ENCODE results near the gene TMEM239. TPM values are rescaled to one million over a fixed set of nuclear protein-coding genes. Genes with fewer than 3 reads are reported as not detected.

TMEM239 gene
- total and polyA plus RNA-seq, 2 of the 8 experiments (the other 6 are each of a cell fraction or from before 2014, with no cell fraction given): not detected

GRCh38 chr20:2822073-2822472, 5.9 kb downstream of the TMEM239 start:
- Histone ChIP-seq H3K23me2 (ENCODE audit: low read depth, low read length) (peaks cover 3% of the 10 kb centered on the region; the same call in 1 of the 2 replicates), H3K18ac (ENCODE audit: extremely low read depth, low read length) (no peak overlapping the region), H2BK120ac (replicated peaks; ENCODE audit: low read depth, low read length) (no peak overlapping the region), H3K56ac (replicated peaks; ENCODE audit: insufficient read length, low read depth, low read length) (no peak overlapping the region), H3K23ac (ENCODE audit: insufficient read length) (no peak overlapping the region), H3K27me3 (replicated peaks in 1 of 4; ENCODE audit: control insufficient read depth in 3 of 4, extremely low read depth in 1 of 4, insufficient read depth in 3 of 4, low read length in 3 of 4) (peaks cover 20 to 39% (median 31%) of the 10 kb centered on the region in 4 experiments), H4K20me1 (replicated peaks in 1 of 2; ENCODE audit: control insufficient read depth in 1 of 2, insufficient read depth in 2 of 2, low read length in 2 of 2) (no peaks in the 10 kb centered on the region), H2BK5ac (ENCODE audit: low read depth, low read length) (no peak overlapping the region), H4K91ac (replicated peaks; ENCODE audit: insufficient read length, low read length) (no peak overlapping the region), H3K79me2 (ENCODE audit: control insufficient read depth in 1 of 2, insufficient read depth in 2 of 2, low read length in 2 of 2) (no peaks in the 10 kb centered on the region), H3K27ac (ENCODE audit: low read depth, low read length) (no peak overlapping the region), H3K4me3 (ENCODE audit: extremely low read depth in 1 of 4, insufficient read depth in 2 of 4, low read depth in 3 of 4, low read length in 4 of 4) (no peak overlapping the region), H3K9me3 (ENCODE audit: insufficient read depth in 2 of 2, low read depth in 1 of 2, low read length in 1 of 2) (no peaks in the 10 kb centered on the region; a peak in 1 of 4 replicates), H3K36me3 (ENCODE audit: control insufficient read depth in 2 of 4, insufficient read depth in 4 of 4, low read length in 3 of 4) (0 out of 8 replicates have a peak, but pooled peaks cover 0 to 2% (median 0%) of the 10 kb centered on the region in 4 experiments), H3K79me1 (ENCODE audit: low read depth, low read length) (no peaks in the 10 kb centered on the region), H2BK15ac (ENCODE audit: low read length) (no peak overlapping the region), H2AFZ (ENCODE audit: low read length) (no peak overlapping the region), H4K8ac (ENCODE audit: extremely low read depth, insufficient read depth, low read length) (no peak overlapping the region), H2BK20ac (ENCODE audit: low read length) (no peak overlapping the region), H3K4ac (replicated peaks; ENCODE audit: insufficient read length, low read depth, low read length) (no peak overlapping the region), H3K14ac (ENCODE audit: insufficient read length) (no peak overlapping the region), H2BK12ac (ENCODE audit: low read depth, low read length) (no peak overlapping the region), H3K9ac (replicated peaks in 1 of 4; ENCODE audit: extremely low read depth in 1 of 4, low read depth in 3 of 4, low read length in 3 of 4) (no peak overlapping the region), H2AK5ac (ENCODE audit: low read depth, low read length) (no peak overlapping the region), H4K5ac (ENCODE audit: insufficient read length, low read depth, low read length) (no peak overlapping the region), H3K4me2 (ENCODE audit: insufficient read depth in 1 of 2, low read depth in 2 of 2, low read length in 2 of 2) (no peak overlapping the region; a peak in 1 of 4 replicates), H3K4me1 (replicated peaks in 1 of 4; ENCODE audit: control insufficient read depth in 3 of 4, insufficient read depth in 4 of 4, low read length in 3 of 4) (peaks cover 0 to 14% (median 9%) of the 10 kb centered on the region in 4 experiments; a peak in 6 of 7 replicates)
- CTCF ChIA-PET (ENCODE audit: partially characterized antibody): interaction anchor here (0.7 to 1.7 kb wide), 3 partner anchors 21 to 48 kb away, joined by 3 to 4 read pairs (median 3); partner anchors contain the start of gene CPXM1
- FAIRE-seq: no peak
- POLR2A ChIA-PET (ENCODE audit: partially characterized antibody): interaction anchor here (0.9 to 2.8 kb wide), 6 partner anchors 12 to 224 kb away, joined by 4 to 10 read pairs (median 6); partner anchors contain the start of genes CPXM1, MRPS26, PCED1A and VPS16
- 30% methylated on average over 2 of the region's 5 CpGs; no CpG with 5 or more reads in 1 of the 2 experiments for WGBS, 2 experiments (ENCODE audit: extremely low coverage in 1 of 2, insufficient coverage in 1 of 2, insufficient read length in 1 of 2, insufficient replicate concordance in 2 of 2, low coverage in 1 of 2, low lambda C conversion rate in 2 of 2, missing lambda C conversion rate in 1 of 2)
- DNase-seq (ENCODE audit: low read depth in 1 of 2, low spot score in 2 of 2): peak in 1 of 2 experiments; percentile 39
- no peak for TF ChIP-seq CREB1 (IDR thresholded peaks at IDR 0.05)
- TF ChIP-seq POLR2AphosphoS5 (IDR thresholded peaks at IDR 0.05; ENCODE audit: low read depth, low read length): no peak
- TF ChIP-seq YY1 (IDR thresholded peaks at IDR 0.05; ENCODE audit: low read depth, low read length): no peak
- TF ChIP-seq CBX5 (IDR thresholded peaks at IDR 0.05; ENCODE audit: low read depth, low read length): no peak
- TF ChIP-seq, protein P1, sequence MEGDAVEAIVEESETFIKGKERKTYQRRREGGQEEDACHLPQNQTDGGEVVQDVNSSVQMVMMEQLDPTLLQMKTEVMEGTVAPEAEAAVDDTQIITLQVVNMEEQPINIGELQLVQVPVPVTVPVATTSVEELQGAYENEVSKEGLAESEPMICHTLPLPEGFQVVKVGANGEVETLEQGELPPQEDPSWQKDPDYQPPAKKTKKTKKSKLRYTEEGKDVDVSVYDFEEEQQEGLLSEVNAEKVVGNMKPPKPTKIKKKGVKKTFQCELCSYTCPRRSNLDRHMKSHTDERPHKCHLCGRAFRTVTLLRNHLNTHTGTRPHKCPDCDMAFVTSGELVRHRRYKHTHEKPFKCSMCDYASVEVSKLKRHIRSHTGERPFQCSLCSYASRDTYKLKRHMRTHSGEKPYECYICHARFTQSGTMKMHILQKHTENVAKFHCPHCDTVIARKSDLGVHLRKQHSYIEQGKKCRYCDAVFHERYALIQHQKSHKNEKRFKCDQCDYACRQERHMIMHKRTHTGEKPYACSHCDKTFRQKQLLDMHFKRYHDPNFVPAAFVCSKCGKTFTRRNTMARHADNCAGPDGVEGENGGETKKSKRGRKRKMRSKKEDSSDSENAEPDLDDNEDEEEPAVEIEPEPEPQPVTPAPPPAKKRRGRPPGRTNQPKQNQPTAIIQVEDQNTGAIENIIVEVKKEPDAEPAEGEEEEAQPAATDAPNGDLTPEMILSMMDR (IDR thresholded peaks at IDR 0.05; ENCODE audit: control extremely low read depth in 1 of 3, insufficient read depth in 1 of 3, low read depth in 1 of 3, low read length in 3 of 3): no peak
- TF ChIP-seq SIRT6 (IDR thresholded peaks at IDR 0.05; ENCODE audit: low read length): no peak
- no peak for TF ChIP-seq RBBP5 (IDR thresholded peaks at IDR 0.05; ENCODE audit: borderline replicate concordance, low read depth, low read length)
- TF ChIP-seq SP4 (IDR thresholded peaks at IDR 0.05; ENCODE audit: low read length): no peak
- no peak for TF ChIP-seq RXRA (IDR thresholded peaks at IDR 0.05; ENCODE audit: insufficient read depth, low read depth, low read length)
- no peak for TF ChIP-seq RFX5 (IDR thresholded peaks at IDR 0.05; ENCODE audit: borderline replicate concordance, low read depth, low read length)
- no peak for TF ChIP-seq CHD2 (IDR thresholded peaks at IDR 0.05; ENCODE audit: low read length)
- TF ChIP-seq EZH2 (IDR thresholded peaks at IDR 0.05; ENCODE audit: low read depth, low read length, severe bottlenecking): no peak

Measured in H1 (cell line).